GM23248 (cell line): ENCODE results near the gene TMEM231. TPM values are rescaled to one million over a fixed set of nuclear protein-coding genes. Genes with fewer than 3 reads are reported as not detected.
"Not testable (repeated sequence)": the region's sequence is repeated elsewhere in the genome, so short reads cannot be mapped to it uniquely, and the experiment has no call there.

Experiments
- DNase-seq: peaks from one replicate; pipeline ENCODE4 v3.0.0-alpha.2; 2015
- H2AFZ ChIP-seq: fragments of 200-600 bp; sonication (generic); 2 replicates; pipeline ENCODE4 v1.6.1; 2016; ENCODE audit warnings: antibody characterized with exemption
- H3F3A ChIP-seq: fragments of 200-600 bp; sonication (generic); 2 replicates; pipeline ENCODE4 v1.6.1; 2016; ENCODE audit warnings: mild to moderate bottlenecking, antibody characterized with exemption, mixed run types; ENCODE audit not compliant: insufficient read depth
- H3K27ac ChIP-seq: fragments of 200-600 bp; sonication (generic); 2 replicates; pipeline ENCODE4 v1.5.1; 2016; ENCODE audit warnings: mild to moderate bottlenecking
- H3K27me3 ChIP-seq: fragments of 200-600 bp; sonication (generic); replicated peaks from 2 replicates; pipeline ENCODE4 v1.6.1; 2016; ENCODE audit warnings: mild to moderate bottlenecking; ENCODE audit not compliant: insufficient read depth
- H3K36me3 ChIP-seq: fragments of 200-600 bp; sonication (generic); 2 replicates; pipeline ENCODE4 v1.6.1; 2016; ENCODE audit warnings: low read depth, mild to moderate bottlenecking
- H3K4me1 ChIP-seq: fragments of 200-600 bp; sonication (generic); 2 replicates; pipeline ENCODE4 v1.6.1; 2016; ENCODE audit warnings: mild to moderate bottlenecking; ENCODE audit not compliant: insufficient read depth
- H3K4me2 ChIP-seq: fragments of 200-600 bp; sonication (generic); one replicate; pipeline ENCODE4 v1.6.1; 2016; ENCODE audit warnings: mild to moderate bottlenecking; ENCODE audit not compliant: unreplicated experiment
- H3K4me3 ChIP-seq: fragments of 200-600 bp; sonication (generic); 2 replicates; pipeline ENCODE4 v1.5.1; 2016; ENCODE audit warnings: mild to moderate bottlenecking
- H3K79me2 ChIP-seq: fragments of 200-600 bp; sonication (generic); 2 replicates; pipeline ENCODE4 v1.6.1; 2016; ENCODE audit warnings: mild to moderate bottlenecking; ENCODE audit not compliant: insufficient read depth
- H3K9ac ChIP-seq: fragments of 200-600 bp; sonication (generic); 2 replicates; pipeline ENCODE4 v1.6.1; 2016; ENCODE audit warnings: mild to moderate bottlenecking
- H3K9me2 ChIP-seq: fragments of 200-600 bp; sonication (generic); 2 replicates; pipeline ENCODE4 v1.6.1; 2016; ENCODE audit warnings: mixed run types, mild to moderate bottlenecking, moderate library complexity; ENCODE audit not compliant: insufficient read depth
- H3K9me3 ChIP-seq: fragments of 200-600 bp; sonication (generic); one replicate; pipeline ENCODE4 v1.6.1; 2017; ENCODE audit warnings: low read depth
- H4K20me1 ChIP-seq: fragments of 200-600 bp; sonication (generic); 2 replicates; pipeline ENCODE4 v1.6.0; 2016; ENCODE audit not compliant: insufficient read depth
- EZH2 ChIP-seq: fragments of 200-600 bp; sonication (generic); IDR thresholded peaks from 2 replicates; pipeline ENCODE4 v1.6.1; 2018; ENCODE audit warnings: antibody characterized with exemption, mild to moderate bottlenecking; ENCODE audit not compliant: insufficient read depth, poor library complexity, severe bottlenecking
- EZH2phosphoT487 ChIP-seq: fragments of 200-600 bp; sonication (generic); IDR thresholded peaks from 2 replicates; pipeline ENCODE4 v1.6.1; 2018; ENCODE audit warnings: antibody characterized with exemption, moderate library complexity, mild to moderate bottlenecking, low read depth; ENCODE audit not compliant: insufficient read depth
- WGBS, 2 experiments: methylation state at CpG; one replicate each; pipeline ENCODE4 v1.1.6; 2015 to 2017; ENCODE audit warnings: low lambda C conversion rate in 2 of 2, low coverage in 1 of 2; ENCODE audit errors: missing lambda C conversion rate in 2 of 2; 5-methylcytosine and 5-hydroxymethylcytosine counted together
- in situ Hi-C: fragments of 300-500 bp; cut with MboI; formaldehyde crosslinking; loops from 2 replicates; pipeline ENCODE4 v1.15.0; 2020
- polyA plus RNA-seq: library from polyadenylated mRNA; unstranded; fragments of >200 nt; fragmentation: Nextera tagmentation; extraction: Ambion mirVana; gene quantifications from 2 replicates; pipeline ENCODE4 v1.2.1, GENCODE V29; 2016
- total RNA-seq: library from RNA; depleted of rRNA; stranded (reverse); fragments of >200 nt; shearing (Covaris generic); gene quantifications from 2 replicates; pipeline ENCODE4 v1.2.3, GENCODE V29; 2014

The TMEM231 gene
- total and polyA plus RNA-seq, 2 experiments from 2014 or later = 13.5 to 20.3 TPM

GRCh38 chr16:75502916-75503605 lies 53.0 kb downstream of the TMEM231 start:
- TF ChIP-seq EZH2phosphoT487 (no peak), EZH2 (no peak)
- Histone ChIP-seq H3K9ac (no peak overlapping the region), H3F3A (peaks cover 21% of the 10 kb centered on the region), H3K4me1 (peaks cover 16% of the 10 kb centered on the region), H3K36me3 (no peaks in the 10 kb centered on the region), H2AFZ (no peak overlapping the region), H3K9me3 (no peaks in the 10 kb centered on the region), H3K4me3 (no peak overlapping the region), H3K79me2 (no peaks in the 10 kb centered on the region), H3K4me2 (no peak overlapping the region), H3K9me2 (no peaks in the 10 kb centered on the region; the same call in 1 of the 2 replicates), H3K27ac (no peak overlapping the region), H3K27me3 (no peaks in the 10 kb centered on the region), H4K20me1 (no peaks in the 10 kb centered on the region)
- no peak for DNase-seq
- in situ Hi-C loops = no loop called here
- 94 to 96% methylated on average over 4 of the region's 4 CpGs for WGBS, 2 experiments

DNA sequence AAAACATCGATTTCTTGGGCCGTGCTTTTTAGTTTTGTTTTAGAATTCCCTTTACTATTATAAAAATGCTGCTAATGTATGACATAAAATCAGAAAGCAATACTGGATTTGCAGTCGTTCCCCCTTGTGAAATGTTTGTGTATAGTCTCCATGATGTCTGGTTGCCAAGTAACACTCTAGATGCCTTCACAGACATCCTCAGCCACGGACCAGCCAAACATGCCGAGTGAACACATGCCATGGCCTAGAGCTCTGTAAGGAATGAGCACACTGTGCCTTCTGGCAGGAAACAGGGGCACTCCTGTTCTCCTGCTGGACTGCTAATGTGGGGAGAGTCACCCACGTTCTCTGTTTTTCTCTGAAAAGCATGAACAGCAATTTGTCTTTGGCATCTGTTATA lies 54.2 kb downstream of the TMEM231 start:
- H3K9me2 ChIP-seq, H3K27me3 ChIP-seq, H3K4me3 ChIP-seq, H3K9ac ChIP-seq, H3K4me2 ChIP-seq, H3K36me3 ChIP-seq, H3K9me3 ChIP-seq, H3K79me2 ChIP-seq, H4K20me1 ChIP-seq, in situ Hi-C loops, H2AFZ ChIP-seq, H3K27ac ChIP-seq: not testable (repeated sequence)
- peak; percentile 77 for DNase-seq
- WGBS, 2 experiments = 45% methylated on average over 6 of the region's 6 CpGs
- peaks cover 10% of the 10 kb centered on the region for H3F3A ChIP-seq
- peaks cover 12% of the 10 kb centered on the region for H3K4me1 ChIP-seq

- Histone ChIP-seq H3K27me3 (no peaks in the 10 kb centered on the region; the same call in 1 of the 2 replicates), H3K36me3 (no peaks in the 10 kb centered on the region), H3K4me3 (no peak overlapping the region), H2AFZ (no peak overlapping the region), H3K27ac (no peak overlapping the region), H3K4me1 (peaks cover 9% of the 10 kb centered on the region), H3K9me2 (no peaks in the 10 kb centered on the region; the same call in 1 of the 2 replicates), H3K9ac (no peak overlapping the region), H3K4me2 (no peak overlapping the region), H3F3A (peaks cover 8% of the 10 kb centered on the region), H3K79me2 (no peaks in the 10 kb centered on the region), H4K20me1 (no peaks in the 10 kb centered on the region), H3K9me3 (no peaks in the 10 kb centered on the region)
- DNase-seq = no peak
- in situ Hi-C loops = no loop called here
- no peak for TF ChIP-seq EZH2
- no peak for TF ChIP-seq EZH2phosphoT487
- 72 to 79% methylated on average over 5 of the region's 5 CpGs for WGBS, 2 experiments
These were observed 54.7 kb downstream of the TMEM231 start for GRCh38 chr16:75501359-75501758.

DNA sequence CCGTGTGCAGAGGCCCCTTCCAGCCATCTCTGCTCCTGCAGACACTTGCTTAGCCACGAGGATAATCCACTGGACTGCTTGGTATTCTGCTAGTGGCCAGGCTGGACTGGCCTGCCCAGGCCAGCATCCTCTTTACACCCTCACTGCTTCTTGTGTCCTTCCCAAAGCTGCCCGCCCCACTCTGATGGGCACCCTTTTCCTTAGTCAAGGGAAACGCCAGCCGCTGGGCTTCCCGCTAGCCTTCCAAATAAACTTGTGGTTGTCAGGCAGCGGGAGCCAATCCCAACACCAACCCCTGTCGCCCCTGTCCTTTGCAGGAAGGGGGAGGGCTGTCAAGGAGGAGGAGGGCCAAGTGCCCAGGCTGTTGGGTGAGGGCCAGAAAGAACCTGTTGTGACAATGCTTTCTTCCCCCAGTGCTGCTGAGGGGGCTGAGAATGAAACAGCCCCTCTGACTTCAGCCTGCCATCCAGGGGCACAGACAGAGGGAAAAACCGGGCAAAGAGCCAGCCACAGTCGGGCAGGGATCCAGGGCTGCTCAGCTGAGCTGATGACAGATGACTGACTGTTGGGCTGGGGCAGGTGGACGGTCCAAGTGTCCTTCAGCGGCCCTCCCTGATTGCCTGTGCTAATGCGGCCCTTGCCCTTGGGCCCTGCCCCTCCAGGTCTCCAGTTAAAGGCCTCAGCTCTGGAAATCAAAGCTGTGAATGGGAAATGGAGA lies 57.3 kb downstream of the TMEM231 start:
- not testable (repeated sequence) for H4K20me1 ChIP-seq, H3K4me2 ChIP-seq, H3K9me2 ChIP-seq, H3K4me1 ChIP-seq, DNase-seq, H3K9me3 ChIP-seq, H3K36me3 ChIP-seq, H3K27ac ChIP-seq, H3F3A ChIP-seq, H3K79me2 ChIP-seq, H2AFZ ChIP-seq, H3K9ac ChIP-seq, H3K27me3 ChIP-seq, H3K4me3 ChIP-seq
- in situ Hi-C loops = loop anchor here (25.0 kb wide), 2 partner anchors 264 to 1689 kb away; partner anchors contain the start of genes MON1B and SYCE1L
- WGBS, 2 experiments = 68 to 76% methylated on average over 10 of the region's 13 CpGs
